ENCODE data around the gene PDCL2. TPM values are rescaled to one million over a fixed set of nuclear protein-coding genes. Genes with fewer than 3 reads are reported as not detected.
A peak's percentile ranks its signal among the peaks of the same experiment; 100 is the strongest.

PDCL2 gene
- total RNA-seq, 1 experiment from 2014 or later: not detected

DNA sequence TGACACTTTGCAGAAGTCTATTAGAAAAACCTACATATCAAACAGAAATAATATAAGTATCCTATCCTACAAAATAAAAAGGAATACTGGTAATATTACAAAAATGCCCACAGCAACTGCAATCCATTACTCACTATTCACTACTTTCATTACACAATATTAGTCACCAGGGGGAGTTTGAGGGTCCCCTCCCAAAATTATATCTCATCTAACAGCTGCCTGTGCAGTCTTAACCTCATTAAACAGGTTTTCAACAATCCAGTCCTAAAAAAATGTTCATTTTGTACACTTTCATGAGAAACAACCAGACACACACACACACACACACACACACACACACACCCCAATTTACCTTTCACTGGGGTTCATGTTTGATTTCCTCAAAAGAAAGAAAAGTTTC lies 48.2 kb downstream of the PDCL2 start:
- Histone ChIP-seq H3F3A (ENCODE audit: low read length, unreplicated experiment) (no peaks in the 10 kb centered on the region), H4K20me1 (ENCODE audit: low read length) (no peaks in the 10 kb centered on the region), H3K4me2 (ENCODE audit: low read length) (peak overlapping the region; percentile 94), H3K4me1 (ENCODE audit: insufficient read depth, low read length) (peaks cover 37% of the 10 kb centered on the region), H3K4me3 (ENCODE audit: low read length) (peak overlapping the region; percentile 86), H3K9me3 (ENCODE audit: low read length) (no peaks in the 10 kb centered on the region), H3K36me3 (ENCODE audit: low read depth, low read length) (peaks cover 5% of the 10 kb centered on the region; the same call in 1 of the 2 replicates), H2AFZ (ENCODE audit: low read length) (no peak overlapping the region), H3K9ac (ENCODE audit: low read length) (peak overlapping the region; percentile 88), H3K27ac (ENCODE audit: low read length) (peak overlapping the region; percentile 48), H3K9me2 (replicated peaks; ENCODE audit: low read length) (no peaks in the 10 kb centered on the region), H3K27me3 (ENCODE audit: low read length) (no peaks in the 10 kb centered on the region), H3K79me2 (ENCODE audit: low read length) (peaks cover 82% of the 10 kb centered on the region)
- intact Hi-C loops (cut with micrococcal nuclease): loop anchor here (2.0 kb wide), 1 partner anchor 99 kb away; no protein-coding TSS in a partner anchor
- peak; percentile 74 for DNase-seq
- ChIA-PET POLR2A (ENCODE audit: unreplicated experiment) (no interaction called here), CTCF (no interaction called here)
- TF ChIP-seq, protein P1, sequence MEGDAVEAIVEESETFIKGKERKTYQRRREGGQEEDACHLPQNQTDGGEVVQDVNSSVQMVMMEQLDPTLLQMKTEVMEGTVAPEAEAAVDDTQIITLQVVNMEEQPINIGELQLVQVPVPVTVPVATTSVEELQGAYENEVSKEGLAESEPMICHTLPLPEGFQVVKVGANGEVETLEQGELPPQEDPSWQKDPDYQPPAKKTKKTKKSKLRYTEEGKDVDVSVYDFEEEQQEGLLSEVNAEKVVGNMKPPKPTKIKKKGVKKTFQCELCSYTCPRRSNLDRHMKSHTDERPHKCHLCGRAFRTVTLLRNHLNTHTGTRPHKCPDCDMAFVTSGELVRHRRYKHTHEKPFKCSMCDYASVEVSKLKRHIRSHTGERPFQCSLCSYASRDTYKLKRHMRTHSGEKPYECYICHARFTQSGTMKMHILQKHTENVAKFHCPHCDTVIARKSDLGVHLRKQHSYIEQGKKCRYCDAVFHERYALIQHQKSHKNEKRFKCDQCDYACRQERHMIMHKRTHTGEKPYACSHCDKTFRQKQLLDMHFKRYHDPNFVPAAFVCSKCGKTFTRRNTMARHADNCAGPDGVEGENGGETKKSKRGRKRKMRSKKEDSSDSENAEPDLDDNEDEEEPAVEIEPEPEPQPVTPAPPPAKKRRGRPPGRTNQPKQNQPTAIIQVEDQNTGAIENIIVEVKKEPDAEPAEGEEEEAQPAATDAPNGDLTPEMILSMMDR (conservative IDR thresholded peaks at IDR 0.05; ENCODE audit: low read depth, low read length): peak; percentile 61
- no peak for TF ChIP-seq EZH2phosphoT487 (IDR thresholded peaks at IDR 0.05; ENCODE audit: borderline replicate concordance, low read length)
- ATAC-seq: no peak
- no TSS peak for BruUV-seq (replicated peaks)

- Histone ChIP-seq H2AFZ (ENCODE audit: low read length) (no peak overlapping the region), H3K79me2 (ENCODE audit: low read length) (peaks cover 95% of the 10 kb centered on the region), H3K9ac (ENCODE audit: low read length) (no peak overlapping the region), H3K9me2 (replicated peaks; ENCODE audit: low read length) (no peaks in the 10 kb centered on the region), H3K36me3 (ENCODE audit: low read depth, low read length) (peaks cover 5% of the 10 kb centered on the region; the same call in 1 of the 2 replicates), H3K4me3 (ENCODE audit: low read length) (no peak overlapping the region), H3F3A (ENCODE audit: low read length, unreplicated experiment) (no peaks in the 10 kb centered on the region), H4K20me1 (ENCODE audit: low read length) (no peaks in the 10 kb centered on the region; the same call in 1 of the 2 replicates), H3K9me3 (ENCODE audit: low read length) (no peaks in the 10 kb centered on the region), H3K4me2 (ENCODE audit: low read length) (no peak overlapping the region), H3K27me3 (ENCODE audit: low read length) (no peaks in the 10 kb centered on the region), H3K4me1 (ENCODE audit: insufficient read depth, low read length) (peaks cover 20% of the 10 kb centered on the region), H3K27ac (ENCODE audit: low read length) (no peak overlapping the region)
- intact Hi-C loops (cut with micrococcal nuclease): no loop called here
- BruUV-seq (replicated peaks): no TSS peak
- TF ChIP-seq EZH2 (IDR thresholded peaks at IDR 0.05; ENCODE audit: low read length, unreplicated experiment) (no peak), EZH2phosphoT487 (IDR thresholded peaks at IDR 0.05; ENCODE audit: borderline replicate concordance, low read length) (no peak)
- TF ChIP-seq, protein P1 (conservative IDR thresholded peaks at IDR 0.05; ENCODE audit: low read depth, low read length): no peak
- no peak for DNase-seq
- ChIA-PET POLR2A (ENCODE audit: unreplicated experiment) (no interaction called here), CTCF (no interaction called here)
- no peak for ATAC-seq
These were observed 51.8 kb downstream of the PDCL2 start for GRCh38 chr4:55540271-55540670.

- Histone ChIP-seq H3K79me2 (ENCODE audit: low read length) (peaks cover 95% of the 10 kb centered on the region), H3K4me1 (ENCODE audit: insufficient read depth, low read length) (peaks cover 20% of the 10 kb centered on the region), H3K9me2 (replicated peaks; ENCODE audit: low read length) (no peaks in the 10 kb centered on the region), H3K4me2 (ENCODE audit: low read length) (no peak overlapping the region), H3K4me3 (ENCODE audit: low read length) (no peak overlapping the region), H3F3A (ENCODE audit: low read length, unreplicated experiment) (no peaks in the 10 kb centered on the region), H3K9me3 (ENCODE audit: low read length) (no peaks in the 10 kb centered on the region), H2AFZ (ENCODE audit: low read length) (no peak overlapping the region), H3K27ac (ENCODE audit: low read length) (no peak overlapping the region), H3K9ac (ENCODE audit: low read length) (no peak overlapping the region), H3K27me3 (ENCODE audit: low read length) (no peaks in the 10 kb centered on the region), H3K36me3 (ENCODE audit: low read depth, low read length) (peaks cover 5% of the 10 kb centered on the region; the same call in 1 of the 2 replicates), H4K20me1 (ENCODE audit: low read length) (no peaks in the 10 kb centered on the region; the same call in 1 of the 2 replicates)
- ChIA-PET POLR2A (ENCODE audit: unreplicated experiment) (no interaction called here), CTCF (no interaction called here)
- ATAC-seq (no peak), DNase-seq (no peak)
- TF ChIP-seq EZH2 (IDR thresholded peaks at IDR 0.05; ENCODE audit: low read length, unreplicated experiment) (no peak), EZH2phosphoT487 (IDR thresholded peaks at IDR 0.05; ENCODE audit: borderline replicate concordance, low read length) (no peak)
- TF ChIP-seq, protein P1 (conservative IDR thresholded peaks at IDR 0.05; ENCODE audit: low read depth, low read length): no peak
- no TSS peak for BruUV-seq (replicated peaks)
- intact Hi-C loops (cut with micrococcal nuclease): no loop called here
These were observed 52.4 kb downstream of the PDCL2 start for GRCh38 chr4:55539658-55540057.
